Cardiac ventricle fibroblast (primary cell): Measurements from ENCODE around the gene KRT33B. TPM values are rescaled to one million over a fixed set of nuclear protein-coding genes. Genes with fewer than 3 reads are reported as not detected.

Experiments
- total RNA-seq: library from RNA; depleted of rRNA; stranded (reverse); fragments of >200 nt; gene quantifications from 2 replicates; pipeline ENCODE4 v1.2.3, GENCODE V29; 2015

Gene KRT33B
- total RNA-seq, result not detected in 2 replicates

DNA sequence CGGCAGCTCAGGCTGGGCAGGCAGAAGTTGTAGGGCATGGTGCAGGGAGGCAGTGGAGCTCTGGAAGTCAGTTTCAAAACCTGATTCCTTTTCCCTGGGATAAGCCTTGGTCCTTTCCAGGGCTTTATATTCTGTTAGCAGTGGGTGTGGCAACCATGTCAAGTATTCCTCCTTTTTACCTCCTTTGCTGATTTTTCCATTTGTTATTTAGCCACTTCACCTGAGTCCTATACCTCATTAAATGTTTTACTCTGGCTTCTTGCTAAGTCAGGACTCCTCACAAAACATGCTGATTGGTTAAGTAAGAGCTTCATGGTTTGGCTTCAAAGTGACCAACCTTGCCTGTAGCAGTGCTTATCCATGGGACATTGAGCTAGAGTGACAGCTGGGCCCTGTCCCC, at the start of gene KRT33B:
Gene KRT33B, minus strand, starts transcription at position 101 of the 400 bp plus-strand sequence. Its CDS starts 63 bp downstream, at position 38.

DNA sequence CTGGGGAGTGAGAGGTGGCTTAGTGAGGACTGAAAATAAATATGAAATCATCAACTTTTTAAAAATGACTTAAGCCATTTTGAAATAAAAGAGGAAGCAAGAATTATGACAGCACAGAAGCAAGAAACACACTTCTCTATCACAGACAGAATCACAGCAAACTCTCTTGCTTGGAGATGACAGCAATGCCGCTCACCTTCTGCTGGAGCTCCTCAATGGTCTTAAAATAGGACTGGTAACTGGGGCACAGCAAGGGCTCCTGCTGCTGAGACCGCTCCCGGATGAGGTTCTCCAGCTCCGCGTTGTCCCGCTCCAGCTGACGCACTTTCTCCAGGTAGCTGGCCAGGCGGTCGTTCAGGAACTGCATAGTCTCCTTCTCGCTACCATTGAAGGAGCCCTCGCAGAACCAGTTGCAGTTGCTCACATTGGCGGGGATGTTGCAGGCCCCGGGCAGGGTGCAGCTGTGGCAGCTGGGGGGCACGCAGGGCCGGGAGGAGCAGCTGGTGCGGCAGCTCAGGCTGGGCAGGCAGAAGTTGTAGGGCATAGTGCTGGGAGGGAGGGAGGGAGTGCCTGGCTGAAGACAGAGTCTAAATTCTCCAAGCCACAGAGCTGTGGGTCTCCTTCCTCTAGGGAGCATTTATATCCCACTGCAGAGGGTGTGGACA, 27.5 kb upstream of the KRT33B start, which contains the start of gene KRT31:
Gene KRT31, minus strand, starts transcription at position 613 of the 665 bp plus-strand sequence. Its CDS starts 69 bp downstream, at position 544.

DNA sequence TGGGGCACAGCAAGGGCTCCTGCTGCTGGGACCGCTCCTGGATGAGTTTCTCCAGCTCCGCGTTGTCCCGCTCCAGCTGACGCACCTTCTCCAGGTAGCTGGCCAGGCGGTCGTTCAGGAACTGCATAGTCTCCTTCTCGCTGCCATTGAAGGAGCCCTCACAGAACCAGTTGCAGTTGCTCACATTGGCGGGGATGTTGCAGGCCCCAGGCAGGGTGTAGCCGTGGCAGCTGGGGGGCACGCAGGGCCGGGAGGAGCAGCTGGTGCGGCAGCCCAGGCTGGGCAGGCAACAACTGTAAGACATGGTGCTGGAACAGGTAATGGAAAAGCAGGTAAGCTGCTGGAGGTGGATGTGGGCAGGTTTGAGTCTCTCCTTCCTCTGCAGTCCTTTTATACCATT, 12.3 kb upstream of the KRT33B start, which contains the start of gene KRT34:
Gene KRT34, minus strand, starts transcription at position 364 of the 400 bp plus-strand sequence. Its CDS starts 60 bp downstream, at position 304.

DNA sequence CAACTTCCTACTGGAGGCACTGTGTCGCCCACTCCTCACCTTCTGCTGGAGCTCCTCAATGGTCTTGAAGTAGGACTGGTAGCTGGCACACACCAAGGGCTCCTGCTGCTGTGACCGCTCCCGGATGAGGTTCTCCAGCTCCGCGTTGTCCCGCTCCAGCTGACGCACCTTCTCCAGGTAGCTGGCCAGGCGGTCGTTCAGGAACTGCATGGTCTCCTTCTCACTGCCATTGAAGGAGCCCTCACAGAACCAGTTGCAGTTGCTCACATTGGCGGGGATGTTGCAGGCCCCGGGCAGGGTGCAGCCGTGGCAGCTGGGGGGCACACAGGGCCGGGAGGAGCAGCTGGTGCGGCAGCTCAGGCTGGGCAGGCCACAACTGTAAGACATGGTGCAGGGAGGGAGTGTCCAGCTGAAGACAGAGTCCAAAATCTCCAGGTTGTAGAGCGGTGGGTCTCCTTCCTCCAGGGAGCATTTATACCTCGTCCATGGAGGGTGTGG, 19.2 kb downstream of the KRT33B start, which contains the start of gene KRT33A:
Gene KRT33A, minus strand, starts transcription at position 448 of the 498 bp plus-strand sequence. Its CDS starts 61 bp downstream, at position 387.

DNA sequence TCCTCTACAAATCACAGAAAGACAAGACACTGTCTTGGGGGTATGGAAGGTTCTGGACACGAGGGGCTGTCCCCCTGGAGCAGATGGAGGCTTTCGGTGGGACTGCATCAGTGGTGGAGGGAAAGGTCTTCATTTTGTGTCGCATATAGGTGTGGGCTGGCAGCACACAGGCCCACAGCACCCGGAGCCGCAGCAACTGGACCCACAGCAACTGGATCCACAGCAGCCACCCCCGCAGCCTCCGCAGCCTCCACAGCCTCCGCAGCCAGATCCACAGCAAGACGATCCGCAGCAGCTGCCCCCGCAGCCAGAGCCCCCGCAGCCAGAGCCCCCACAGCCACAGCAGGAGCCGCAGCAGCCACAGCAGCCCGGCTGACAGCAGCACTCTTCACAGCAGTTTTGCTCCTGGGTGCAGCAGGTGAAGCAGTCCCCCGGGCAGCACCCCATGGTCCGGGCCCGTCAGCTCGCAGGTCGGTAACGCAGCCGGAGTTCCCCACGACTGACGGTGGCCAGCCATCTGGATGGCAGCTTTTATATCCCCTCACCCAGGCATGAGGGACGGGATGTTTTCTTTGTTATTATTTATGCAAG, 54.3 kb downstream of the KRT33B start, which contains the start of gene KRTAP17-1:
Gene KRTAP17-1, minus strand, starts transcription at position 507 of the 591 bp plus-strand sequence. Its CDS starts 60 bp downstream, at position 447.

Other genes with a start within 250 kb of the KRT33B start
- not detected in 2 replicates for gene KRTAP4-12, start 245.6 kb downstream of the KRT33B start, total RNA-seq
- gene KRTAP4-6, start 229.3 kb downstream of the KRT33B start, total RNA-seq, result not detected in 2 replicates
- gene KRTAP4-5, start 220.0 kb downstream of the KRT33B start, total RNA-seq, result not detected in 2 replicates
- not detected in 2 replicates for gene KRTAP4-4, start 209.1 kb downstream of the KRT33B start, total RNA-seq
- not detected in 2 replicates for gene KRTAP4-3, start 201.6 kb downstream of the KRT33B start, total RNA-seq
- not detected in 2 replicates for gene KRTAP4-2, start 191.6 kb downstream of the KRT33B start, total RNA-seq
- not detected in 2 replicates for gene KRTAP4-1, start 184.9 kb downstream of the KRT33B start, total RNA-seq
- not detected in 2 replicates for gene KRTAP9-1, start 179.9 kb downstream of the KRT33B start, total RNA-seq
- not detected in 2 replicates for gene KRTAP9-2, start 143.2 kb downstream of the KRT33B start, total RNA-seq
- not detected in 2 replicates for gene KRTAP9-3, start 137.4 kb downstream of the KRT33B start, total RNA-seq
- not detected in 2 replicates for gene KRTAP9-8, start 131.8 kb downstream of the KRT33B start, total RNA-seq
- gene KRTAP9-4, start 120.1 kb downstream of the KRT33B start, total RNA-seq, result not detected in 2 replicates
- not detected in 2 replicates for gene KRTAP9-9, start 114.4 kb downstream of the KRT33B start, total RNA-seq
- gene KRTAP9-6, start 104.4 kb downstream of the KRT33B start, total RNA-seq, result not detected in 2 replicates
- not detected in 2 replicates for gene KRTAP9-7, start 94.1 kb downstream of the KRT33B start, total RNA-seq
- gene KRTAP29-1, start 67.0 kb downstream of the KRT33B start, total RNA-seq, result not detected in 2 replicates
- gene KRTAP16-1, start 60.5 kb downstream of the KRT33B start, total RNA-seq, result not detected in 2 replicates
- gene KRTAP17-1, start 54.1 kb downstream of the KRT33B start, total RNA-seq, result not detected in 2 replicates
- gene KRT33A, start 19.0 kb downstream of the KRT33B start, total RNA-seq, result not detected in 2 replicates
- gene KRT34, start 12.5 kb upstream of the KRT33B start, total RNA-seq, result not detected in 2 replicates
- gene KRT31, start 27.8 kb upstream of the KRT33B start, total RNA-seq, result not detected in 2 replicates
- gene KRT37, start 54.8 kb upstream of the KRT33B start, total RNA-seq, result not detected in 2 replicates
- gene KRT38, start 71.2 kb upstream of the KRT33B start, total RNA-seq, result not detected in 2 replicates
- gene KRT32, start 97.6 kb upstream of the KRT33B start, total RNA-seq, result not detected in 2 replicates
- not detected in 2 replicates for gene KRT35, start 111.3 kb upstream of the KRT33B start, total RNA-seq
- not detected in 2 replicates for gene KRT36, start 120.1 kb upstream of the KRT33B start, total RNA-seq
- gene KRT13, start 135.8 kb upstream of the KRT33B start, total RNA-seq, result 0.75 TPM in 1 of 2 replicates, not detected in the other
- 0.59 TPM in 1 of 2 replicates, not detected in the other for gene KRT15, start 149.1 kb upstream of the KRT33B start, total RNA-seq
- gene KRT19, start 158.5 kb upstream of the KRT33B start, total RNA-seq, result 22.6 and 32.1 TPM in 2 replicates
- gene KRT9, start 202.2 kb upstream of the KRT33B start, total RNA-seq, result not detected in 2 replicates
- 0.34 TPM in 1 of 2 replicates, not detected in the other for gene KRT14, start 217.1 kb upstream of the KRT33B start, total RNA-seq
- gene KRT16, start 243.0 kb upstream of the KRT33B start, total RNA-seq, result not detected in 2 replicates